NOMO-1 treated with dmso at 0.1 percent for 144 hours (cell line): ENCODE measurements around the gene TOE1.
"Not testable (repeated sequence)": the region's sequence is repeated elsewhere in the genome, so short reads cannot be mapped to it uniquely, and the experiment has no call there.

Experiments
- DNase-seq: peaks from one replicate; lab custom pipeline; 2025; ENCODE audit not compliant: unreplicated experiment; lab: John Stamatoyannopoulos, UW

TOE1 gene

GRCh38 chr1:45354838-45355237 lies 14.9 kb downstream of the TOE1 start:
- no peak for DNase-seq

- no peak for DNase-seq
These were observed 15.7 kb downstream of the TOE1 start for GRCh38 chr1:45355683-45356082.

- DNase-seq, result no peak
These were observed 16.2 kb downstream of the TOE1 start for GRCh38 chr1:45356186-45356585.

- peak; percentile 15 for DNase-seq
These were observed 20.0 kb downstream of the TOE1 start for GRCh38 chr1:45359882-45360513.

GRCh38 chr1:45360981-45361380 lies 21.0 kb downstream of the TOE1 start:
- DNase-seq, result not testable (repeated sequence)

- no peak for DNase-seq
These were observed 24.3 kb downstream of the TOE1 start for GRCh38 chr1:45364294-45364693.

GRCh38 chr1:45365051-45365450 lies 25.1 kb downstream of the TOE1 start:
- no peak for DNase-seq

GRCh38 chr1:45370575-45370974 lies 30.6 kb downstream of the TOE1 start:
- DNase-seq, result no peak

- no peak for DNase-seq
These were observed 33.6 kb downstream of the TOE1 start for GRCh38 chr1:45373573-45373972.

- no peak for DNase-seq
These were observed 35.4 kb downstream of the TOE1 start for GRCh38 chr1:45375104-45376090.

GRCh38 chr1:45378184-45378583 lies 38.2 kb downstream of the TOE1 start:
- no peak for DNase-seq

- no peak for DNase-seq
These were observed 39.6 kb downstream of the TOE1 start for GRCh38 chr1:45379524-45379923.

- no peak for DNase-seq
These were observed 40.2 kb downstream of the TOE1 start for GRCh38 chr1:45380125-45380524.

- DNase-seq, result no peak
These were observed 40.8 kb downstream of the TOE1 start for GRCh38 chr1:45380730-45381129.

- DNase-seq, result no peak
These were observed 41.3 kb downstream of the TOE1 start for GRCh38 chr1:45381243-45381642.

- DNase-seq, result no peak
These were observed 43.2 kb downstream of the TOE1 start for GRCh38 chr1:45383191-45383590.

- not testable (repeated sequence) for DNase-seq
These were observed 44.2 kb downstream of the TOE1 start for GRCh38 chr1:45384213-45384612.

- DNase-seq, result no peak
These were observed 45.3 kb downstream of the TOE1 start for GRCh38 chr1:45385302-45385701.

- no peak for DNase-seq
These were observed 46.2 kb downstream of the TOE1 start for GRCh38 chr1:45386219-45386618.
